Measurements from ENCODE around the gene KRT6C. TPM values are rescaled to one million over a fixed set of nuclear protein-coding genes. Genes with fewer than 3 reads are reported as not detected.

The KRT6C gene
- total and polyA plus RNA-seq, 2 experiments from 2014 or later, result not detected

DNA sequence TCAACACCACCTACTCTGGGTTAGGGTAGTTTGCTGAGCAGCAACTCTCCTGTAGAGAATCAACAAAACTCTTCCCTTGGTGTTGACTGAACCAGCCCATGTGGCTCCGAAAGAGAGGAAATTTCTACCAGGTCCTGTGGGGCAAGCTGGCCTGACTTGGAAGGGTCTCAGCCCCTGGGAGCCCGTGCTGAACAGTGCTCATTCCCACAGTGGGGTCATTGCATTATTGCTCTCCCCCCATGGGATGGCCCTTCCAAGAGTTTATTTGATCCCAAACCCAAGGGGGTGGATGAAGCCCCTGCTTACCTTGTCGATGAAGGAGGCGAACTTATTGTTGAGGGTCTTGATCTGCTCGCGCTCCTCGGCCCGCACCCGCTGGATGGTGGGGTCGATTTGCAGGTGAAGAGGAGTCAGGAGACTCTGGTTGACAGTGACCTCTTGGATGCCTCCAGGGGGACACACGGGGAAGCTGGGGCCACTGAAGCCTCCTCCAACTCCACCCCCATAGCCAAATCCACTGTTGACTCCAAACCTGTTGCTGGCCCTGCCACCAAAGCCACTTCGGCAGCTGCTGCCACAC lies 40.0 kb downstream of the KRT6C start:
- Histone ChIP-seq H3K9me2 (ENCODE audit: insufficient read depth) (no peaks in the 10 kb centered on the region), H3K4me3 (no peak overlapping the region), H3K4me2 (ENCODE audit: unreplicated experiment) (no peak overlapping the region), H3K9me3 (ENCODE audit: low read depth) (no peaks in the 10 kb centered on the region), H3F3A (ENCODE audit: insufficient read depth) (peaks cover 5% of the 10 kb centered on the region; the same call in 1 of the 2 replicates), H3K9ac (no peak overlapping the region), H3K36me3 (ENCODE audit: low read depth) (no peaks in the 10 kb centered on the region), H3K79me2 (ENCODE audit: insufficient read depth) (no peaks in the 10 kb centered on the region), H4K20me1 (ENCODE audit: insufficient read depth) (no peaks in the 10 kb centered on the region), H3K27me3 (replicated peaks; ENCODE audit: insufficient read depth) (peaks cover 26% of the 10 kb centered on the region), H2AFZ (no peak overlapping the region), H3K4me1 (ENCODE audit: insufficient read depth) (no peaks in the 10 kb centered on the region; the same call in 1 of the 2 replicates), H3K27ac (no peak overlapping the region)
- in situ Hi-C loops (cut with MboI), result no loop called here
- TF ChIP-seq EZH2 (IDR thresholded peaks at IDR 0.05; ENCODE audit: insufficient read depth, poor library complexity, severe bottlenecking) (no peak), EZH2phosphoT487 (IDR thresholded peaks at IDR 0.05; ENCODE audit: insufficient read depth, low read depth) (no peak)
- WGBS, 2 experiments (ENCODE audit: low coverage in 1 of 2, low lambda C conversion rate in 2 of 2, missing lambda C conversion rate in 2 of 2), result 89 to 93% methylated on average over 12 of the region's 12 CpGs
- no peak for DNase-seq

DNA sequence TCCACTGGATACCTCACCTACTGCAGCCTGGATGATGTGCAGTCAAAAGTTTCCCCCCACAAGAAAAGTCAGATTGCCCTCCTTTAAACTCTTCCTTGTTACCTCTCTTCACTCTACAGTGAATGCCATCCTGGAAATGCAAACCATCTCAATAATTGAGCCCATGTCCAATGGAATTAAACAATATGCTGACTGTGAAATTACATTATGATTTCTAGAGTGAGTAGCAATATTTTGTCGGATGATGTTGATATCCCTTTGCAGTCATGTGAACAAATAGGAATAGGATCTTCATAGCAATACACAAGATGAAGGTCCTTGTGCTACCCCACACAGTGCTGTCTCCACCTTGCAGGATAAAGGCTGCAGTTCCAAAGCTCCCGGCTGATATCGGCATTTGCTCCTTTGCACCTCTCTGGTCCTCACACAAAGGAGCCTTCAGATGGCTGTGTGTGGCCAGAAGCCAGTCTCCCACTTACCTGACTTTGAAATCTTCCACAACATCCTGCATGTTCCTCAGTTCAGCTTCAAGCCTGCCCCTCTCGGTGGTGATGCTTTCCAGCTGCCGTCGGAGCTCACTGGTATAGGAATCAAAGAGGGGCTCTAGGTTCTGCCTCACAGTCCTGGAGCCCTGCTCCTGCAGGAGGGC lies 40.9 kb downstream of the KRT6C start:
- H3K36me3 ChIP-seq (ENCODE audit: low read depth), result no peaks in the 10 kb centered on the region
- no peak overlapping the region for H3K27ac ChIP-seq
- in situ Hi-C loops (cut with MboI), result no loop called here

GRCh38 chr12:52428121-52428520 lies 45.5 kb downstream of the KRT6C start:
- Histone ChIP-seq H3K4me2 (ENCODE audit: unreplicated experiment) (no peak overlapping the region), H3F3A (ENCODE audit: insufficient read depth) (no peaks in the 10 kb centered on the region), H3K79me2 (ENCODE audit: insufficient read depth) (no peaks in the 10 kb centered on the region), H2AFZ (no peak overlapping the region), H3K4me1 (ENCODE audit: insufficient read depth) (no peaks in the 10 kb centered on the region), H4K20me1 (ENCODE audit: insufficient read depth) (no peaks in the 10 kb centered on the region), H3K9me3 (ENCODE audit: low read depth) (no peaks in the 10 kb centered on the region), H3K36me3 (ENCODE audit: low read depth) (no peaks in the 10 kb centered on the region), H3K9me2 (ENCODE audit: insufficient read depth) (no peaks in the 10 kb centered on the region), H3K9ac (no peak overlapping the region), H3K4me3 (no peak overlapping the region), H3K27me3 (replicated peaks; ENCODE audit: insufficient read depth) (peaks cover 36% of the 10 kb centered on the region), H3K27ac (no peak overlapping the region)
- in situ Hi-C loops (cut with MboI), result no loop called here
- TF ChIP-seq EZH2 (IDR thresholded peaks at IDR 0.05; ENCODE audit: insufficient read depth, poor library complexity, severe bottlenecking) (no peak), EZH2phosphoT487 (IDR thresholded peaks at IDR 0.05; ENCODE audit: insufficient read depth, low read depth) (no peak)
- WGBS, 2 experiments (ENCODE audit: low coverage in 1 of 2, low lambda C conversion rate in 2 of 2, missing lambda C conversion rate in 2 of 2), result 82 to 84% methylated on average over 10 of the region's 10 CpGs
- no peak for DNase-seq

More for the DNA sequence above, 40.9 kb downstream of the KRT6C start:
- peaks cover 5% of the 10 kb centered on the region; the same call in 1 of the 2 replicates for H3F3A ChIP-seq (ENCODE audit: insufficient read depth)
- H3K4me2 ChIP-seq (ENCODE audit: unreplicated experiment), result no peak overlapping the region
- no peaks in the 10 kb centered on the region for H4K20me1 ChIP-seq (ENCODE audit: insufficient read depth)
- H3K4me3 ChIP-seq, result no peak overlapping the region
- no peak for DNase-seq
- H3K79me2 ChIP-seq (ENCODE audit: insufficient read depth), result no peaks in the 10 kb centered on the region
- no peak overlapping the region for H3K9ac ChIP-seq
- H3K4me1 ChIP-seq (ENCODE audit: insufficient read depth), result no peaks in the 10 kb centered on the region; the same call in 1 of the 2 replicates
- H3K9me3 ChIP-seq (ENCODE audit: low read depth), result no peaks in the 10 kb centered on the region
- no peak for TF ChIP-seq EZH2 (IDR thresholded peaks at IDR 0.05; ENCODE audit: insufficient read depth, poor library complexity, severe bottlenecking)
- TF ChIP-seq EZH2phosphoT487 (IDR thresholded peaks at IDR 0.05; ENCODE audit: insufficient read depth, low read depth), result no peak
- 49 to 54% methylated on average over 6 of the region's 6 CpGs for WGBS, 2 experiments (ENCODE audit: low coverage in 1 of 2, low lambda C conversion rate in 2 of 2, missing lambda C conversion rate in 2 of 2)
- H3K27me3 ChIP-seq (replicated peaks; ENCODE audit: insufficient read depth), result peaks cover 32% of the 10 kb centered on the region
- no peak overlapping the region for H2AFZ ChIP-seq
- H3K9me2 ChIP-seq (ENCODE audit: insufficient read depth), result no peaks in the 10 kb centered on the region

DNA sequence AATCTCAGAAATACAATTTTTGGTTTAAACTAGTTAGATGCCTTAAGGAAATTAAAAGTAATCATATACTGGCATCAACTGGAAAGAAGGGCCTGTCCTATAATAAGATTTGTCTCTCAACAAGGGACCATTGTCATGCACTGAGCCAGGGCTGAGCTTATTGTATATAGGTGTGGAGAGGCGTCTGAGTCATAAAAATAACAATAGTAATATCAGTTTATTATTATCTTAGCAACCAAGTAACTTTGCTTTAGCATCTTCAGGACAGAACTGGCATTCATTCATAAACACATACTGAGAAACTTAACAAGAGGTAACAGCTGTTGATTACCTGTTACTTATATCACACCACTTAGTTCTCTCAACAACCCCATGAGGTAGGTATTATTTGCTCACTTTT lies 46.5 kb downstream of the KRT6C start:
- WGBS, 2 experiments (ENCODE audit: low coverage in 1 of 2, low lambda C conversion rate in 2 of 2, missing lambda C conversion rate in 2 of 2), result 82 to 85% methylated on average over 1 of the region's 1 CpG

More for the DNA sequence above, 46.5 kb downstream of the KRT6C start:
- H3K27me3 ChIP-seq (replicated peaks; ENCODE audit: insufficient read depth), result peaks cover 33% of the 10 kb centered on the region
- TF ChIP-seq EZH2phosphoT487 (IDR thresholded peaks at IDR 0.05; ENCODE audit: insufficient read depth, low read depth), result no peak
- no peak for TF ChIP-seq EZH2 (IDR thresholded peaks at IDR 0.05; ENCODE audit: insufficient read depth, poor library complexity, severe bottlenecking)
- no peak overlapping the region for H3K4me2 ChIP-seq (ENCODE audit: unreplicated experiment)
- no peaks in the 10 kb centered on the region for H3K9me2 ChIP-seq (ENCODE audit: insufficient read depth)
- H3K9ac ChIP-seq, result no peak overlapping the region
- no peak overlapping the region for H3K4me3 ChIP-seq
- no peaks in the 10 kb centered on the region for H3F3A ChIP-seq (ENCODE audit: insufficient read depth)
- H4K20me1 ChIP-seq (ENCODE audit: insufficient read depth), result no peaks in the 10 kb centered on the region
- no peaks in the 10 kb centered on the region for H3K9me3 ChIP-seq (ENCODE audit: low read depth)
- no peak overlapping the region for H2AFZ ChIP-seq
- H3K36me3 ChIP-seq (ENCODE audit: low read depth), result no peaks in the 10 kb centered on the region
- no peak for DNase-seq
- no peaks in the 10 kb centered on the region for H3K4me1 ChIP-seq (ENCODE audit: insufficient read depth)
- no peak overlapping the region for H3K27ac ChIP-seq
- no peaks in the 10 kb centered on the region for H3K79me2 ChIP-seq (ENCODE audit: insufficient read depth)
- in situ Hi-C loops (cut with MboI), result no loop called here
